ENCODE measurements around the gene DMRT2. TPM values are rescaled to one million over a fixed set of nuclear protein-coding genes. Genes with fewer than 3 reads are reported as not detected.

Gene DMRT2
- total and polyA plus RNA-seq, 4 donors = 0.03 TPM; not detected in 3

DNA sequence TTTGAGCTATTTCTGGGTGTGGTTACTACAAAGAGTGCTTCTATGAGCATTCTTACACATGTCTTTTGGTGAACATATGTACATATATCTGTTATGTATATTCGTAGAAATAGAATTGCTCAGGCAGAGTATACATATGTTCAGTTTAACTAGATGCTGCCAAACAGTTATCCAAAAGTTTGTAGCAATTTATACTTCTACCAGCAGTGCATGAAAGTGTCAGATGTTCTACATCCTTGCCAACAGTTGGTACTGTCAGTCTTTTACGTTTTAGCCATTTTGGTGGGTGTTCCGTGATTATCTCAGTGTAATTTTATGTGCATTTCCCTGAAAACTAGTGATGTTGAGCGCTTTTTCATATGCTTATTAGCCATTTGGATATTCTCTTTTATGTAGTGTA is 35.9 kb upstream of the DMRT2 start:
- Histone ChIP-seq H3K9ac (ENCODE audit: low read depth in 1 of 2, low read length in 2 of 2) (no peak overlapping the region), H3K27ac (ENCODE audit: low read depth in 1 of 2, low read length in 2 of 2) (no peak overlapping the region), H3K4me3 (ENCODE audit: low read depth in 1 of 3, low read length in 3 of 3) (no peak overlapping the region), H3K4me1 (ENCODE audit: control insufficient read depth in 4 of 4, insufficient read depth in 4 of 4, low read length in 3 of 4) (no peaks in the 10 kb centered on the region), H3K27me3 (ENCODE audit: control insufficient read depth in 4 of 4, insufficient read depth in 4 of 4, low read length in 3 of 4) (peaks cover 0 to 2% (median 0%) of the 10 kb centered on the region in 4 donors), H3K9me3 (ENCODE audit: control insufficient read depth in 4 of 4, low read length in 3 of 4) (no peaks in the 10 kb centered on the region), H3K36me3 (ENCODE audit: control insufficient read depth in 4 of 4, insufficient read depth in 3 of 4, low read depth in 1 of 4, low read length in 3 of 4) (no peaks in the 10 kb centered on the region)
- TF ChIP-seq, protein P1, sequence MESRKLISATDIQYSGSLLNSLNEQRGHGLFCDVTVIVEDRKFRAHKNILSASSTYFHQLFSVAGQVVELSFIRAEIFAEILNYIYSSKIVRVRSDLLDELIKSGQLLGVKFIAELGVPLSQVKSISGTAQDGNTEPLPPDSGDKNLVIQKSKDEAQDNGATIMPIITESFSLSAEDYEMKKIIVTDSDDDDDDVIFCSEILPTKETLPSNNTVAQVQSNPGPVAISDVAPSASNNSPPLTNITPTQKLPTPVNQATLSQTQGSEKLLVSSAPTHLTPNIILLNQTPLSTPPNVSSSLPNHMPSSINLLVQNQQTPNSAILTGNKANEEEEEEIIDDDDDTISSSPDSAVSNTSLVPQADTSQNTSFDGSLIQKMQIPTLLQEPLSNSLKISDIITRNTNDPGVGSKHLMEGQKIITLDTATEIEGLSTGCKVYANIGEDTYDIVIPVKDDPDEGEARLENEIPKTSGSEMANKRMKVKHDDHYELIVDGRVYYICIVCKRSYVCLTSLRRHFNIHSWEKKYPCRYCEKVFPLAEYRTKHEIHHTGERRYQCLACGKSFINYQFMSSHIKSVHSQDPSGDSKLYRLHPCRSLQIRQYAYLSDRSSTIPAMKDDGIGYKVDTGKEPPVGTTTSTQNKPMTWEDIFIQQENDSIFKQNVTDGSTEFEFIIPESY (IDR thresholded peaks at IDR 0.05) = no peak
- TF ChIP-seq, protein P2, sequence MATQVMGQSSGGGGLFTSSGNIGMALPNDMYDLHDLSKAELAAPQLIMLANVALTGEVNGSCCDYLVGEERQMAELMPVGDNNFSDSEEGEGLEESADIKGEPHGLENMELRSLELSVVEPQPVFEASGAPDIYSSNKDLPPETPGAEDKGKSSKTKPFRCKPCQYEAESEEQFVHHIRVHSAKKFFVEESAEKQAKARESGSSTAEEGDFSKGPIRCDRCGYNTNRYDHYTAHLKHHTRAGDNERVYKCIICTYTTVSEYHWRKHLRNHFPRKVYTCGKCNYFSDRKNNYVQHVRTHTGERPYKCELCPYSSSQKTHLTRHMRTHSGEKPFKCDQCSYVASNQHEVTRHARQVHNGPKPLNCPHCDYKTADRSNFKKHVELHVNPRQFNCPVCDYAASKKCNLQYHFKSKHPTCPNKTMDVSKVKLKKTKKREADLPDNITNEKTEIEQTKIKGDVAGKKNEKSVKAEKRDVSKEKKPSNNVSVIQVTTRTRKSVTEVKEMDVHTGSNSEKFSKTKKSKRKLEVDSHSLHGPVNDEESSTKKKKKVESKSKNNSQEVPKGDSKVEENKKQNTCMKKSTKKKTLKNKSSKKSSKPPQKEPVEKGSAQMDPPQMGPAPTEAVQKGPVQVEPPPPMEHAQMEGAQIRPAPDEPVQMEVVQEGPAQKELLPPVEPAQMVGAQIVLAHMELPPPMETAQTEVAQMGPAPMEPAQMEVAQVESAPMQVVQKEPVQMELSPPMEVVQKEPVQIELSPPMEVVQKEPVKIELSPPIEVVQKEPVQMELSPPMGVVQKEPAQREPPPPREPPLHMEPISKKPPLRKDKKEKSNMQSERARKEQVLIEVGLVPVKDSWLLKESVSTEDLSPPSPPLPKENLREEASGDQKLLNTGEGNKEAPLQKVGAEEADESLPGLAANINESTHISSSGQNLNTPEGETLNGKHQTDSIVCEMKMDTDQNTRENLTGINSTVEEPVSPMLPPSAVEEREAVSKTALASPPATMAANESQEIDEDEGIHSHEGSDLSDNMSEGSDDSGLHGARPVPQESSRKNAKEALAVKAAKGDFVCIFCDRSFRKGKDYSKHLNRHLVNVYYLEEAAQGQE (IDR thresholded peaks at IDR 0.05) = no peak
- no peak for TF ChIP-seq JUND (IDR thresholded peaks at IDR 0.05)
- no peak for TF ChIP-seq HNF4G (IDR thresholded peaks at IDR 0.05)
- no peak for TF ChIP-seq RXRA (IDR thresholded peaks at IDR 0.05)
- TF ChIP-seq FOXA2 (IDR thresholded peaks at IDR 0.05) = no peak
- TF ChIP-seq, protein P3, sequence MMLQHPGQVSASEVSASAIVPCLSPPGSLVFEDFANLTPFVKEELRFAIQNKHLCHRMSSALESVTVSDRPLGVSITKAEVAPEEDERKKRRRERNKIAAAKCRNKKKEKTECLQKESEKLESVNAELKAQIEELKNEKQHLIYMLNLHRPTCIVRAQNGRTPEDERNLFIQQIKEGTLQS (IDR thresholded peaks at IDR 0.05) = no peak
- TF ChIP-seq TAF1 (conservative IDR thresholded peaks at IDR 0.05) = no peak
- no peak for TF ChIP-seq FOXA1 (IDR thresholded peaks at IDR 0.05)
- TF ChIP-seq YY1 (IDR thresholded peaks at IDR 0.05) = no peak
- no peak for TF ChIP-seq RAD21 (IDR thresholded peaks at IDR 0.05)
- no peak for TF ChIP-seq HNF4A (conservative IDR thresholded peaks at IDR 0.05)
- no peak for TF ChIP-seq SP1 (IDR thresholded peaks at IDR 0.05)
- no peak for TF ChIP-seq NR2F2 (IDR thresholded peaks at IDR 0.05)
- TF ChIP-seq, protein P4, sequence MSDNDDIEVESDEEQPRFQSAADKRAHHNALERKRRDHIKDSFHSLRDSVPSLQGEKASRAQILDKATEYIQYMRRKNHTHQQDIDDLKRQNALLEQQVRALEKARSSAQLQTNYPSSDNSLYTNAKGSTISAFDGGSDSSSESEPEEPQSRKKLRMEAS (IDR thresholded peaks at IDR 0.05) = no peak
- TF ChIP-seq, protein P5, sequence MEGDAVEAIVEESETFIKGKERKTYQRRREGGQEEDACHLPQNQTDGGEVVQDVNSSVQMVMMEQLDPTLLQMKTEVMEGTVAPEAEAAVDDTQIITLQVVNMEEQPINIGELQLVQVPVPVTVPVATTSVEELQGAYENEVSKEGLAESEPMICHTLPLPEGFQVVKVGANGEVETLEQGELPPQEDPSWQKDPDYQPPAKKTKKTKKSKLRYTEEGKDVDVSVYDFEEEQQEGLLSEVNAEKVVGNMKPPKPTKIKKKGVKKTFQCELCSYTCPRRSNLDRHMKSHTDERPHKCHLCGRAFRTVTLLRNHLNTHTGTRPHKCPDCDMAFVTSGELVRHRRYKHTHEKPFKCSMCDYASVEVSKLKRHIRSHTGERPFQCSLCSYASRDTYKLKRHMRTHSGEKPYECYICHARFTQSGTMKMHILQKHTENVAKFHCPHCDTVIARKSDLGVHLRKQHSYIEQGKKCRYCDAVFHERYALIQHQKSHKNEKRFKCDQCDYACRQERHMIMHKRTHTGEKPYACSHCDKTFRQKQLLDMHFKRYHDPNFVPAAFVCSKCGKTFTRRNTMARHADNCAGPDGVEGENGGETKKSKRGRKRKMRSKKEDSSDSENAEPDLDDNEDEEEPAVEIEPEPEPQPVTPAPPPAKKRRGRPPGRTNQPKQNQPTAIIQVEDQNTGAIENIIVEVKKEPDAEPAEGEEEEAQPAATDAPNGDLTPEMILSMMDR (IDR thresholded peaks at IDR 0.05; ENCODE audit: low read depth, low read length, missing input control) = no peak
- TF ChIP-seq GABPA (IDR thresholded peaks at IDR 0.05 in 1 of 2, conservative IDR thresholded peaks at IDR 0.05 in 1 of 2) = no peak
- 80% methylated on average over 4 of the region's 4 CpGs for WGBS
- DNase-seq (ENCODE audit: low spot score) = no peak

DNA sequence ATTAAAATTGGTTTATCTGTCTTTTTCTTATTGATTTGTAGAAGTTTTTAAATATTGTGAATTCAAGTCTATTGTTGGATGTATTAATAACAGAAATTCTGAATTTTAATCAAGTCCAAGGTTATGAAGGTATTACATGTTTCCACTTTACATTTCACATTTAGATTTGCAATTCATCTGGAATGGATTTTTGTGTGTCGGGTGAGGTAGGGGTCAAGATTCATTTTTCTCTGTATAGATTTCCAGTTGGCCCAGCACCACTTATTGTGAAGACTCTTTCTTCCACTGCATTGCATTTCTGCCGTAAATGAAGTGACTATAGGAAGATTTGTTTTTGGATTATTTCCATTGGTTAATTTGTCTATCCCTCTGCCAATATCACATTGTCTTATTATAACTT is 35.5 kb upstream of the DMRT2 start:
- H3K27me3 ChIP-seq (ENCODE audit: control insufficient read depth in 4 of 4, insufficient read depth in 4 of 4, low read length in 3 of 4) = peaks cover 0 to 2% (median 0%) of the 10 kb centered on the region in 4 donors
- H3K9ac ChIP-seq (ENCODE audit: low read depth in 1 of 2, low read length in 2 of 2) = no peak overlapping the region
- no peak overlapping the region for H3K4me3 ChIP-seq (ENCODE audit: low read depth in 1 of 3, low read length in 3 of 3)
- no peak for DNase-seq (ENCODE audit: low spot score)
- no peak overlapping the region for H3K27ac ChIP-seq (ENCODE audit: low read depth in 1 of 2, low read length in 2 of 2)
- no peak for TF ChIP-seq GABPA (IDR thresholded peaks at IDR 0.05 in 1 of 2, conservative IDR thresholded peaks at IDR 0.05 in 1 of 2)
- TF ChIP-seq RXRA (IDR thresholded peaks at IDR 0.05) = no peak
- no peak for TF ChIP-seq YY1 (IDR thresholded peaks at IDR 0.05)
- no peaks in the 10 kb centered on the region for H3K36me3 ChIP-seq (ENCODE audit: control insufficient read depth in 4 of 4, insufficient read depth in 3 of 4, low read depth in 1 of 4, low read length in 3 of 4)
- H3K4me1 ChIP-seq (ENCODE audit: control insufficient read depth in 4 of 4, insufficient read depth in 4 of 4, low read length in 3 of 4) = no peaks in the 10 kb centered on the region
- 94% methylated on average over 2 of the region's 2 CpGs for WGBS
- no peaks in the 10 kb centered on the region for H3K9me3 ChIP-seq (ENCODE audit: control insufficient read depth in 4 of 4, low read length in 3 of 4)
